Activated CD8-positive, alpha-beta memory T cell treated with anti-CD3 and anti-CD28 coated beads for 1 hour (primary cell): ENCODE results near the gene ADGRV1.

Source experiments
- DNase-seq, 2 donors: peaks; one replicate each; pipeline ENCODE4 v3.0.0-alpha.2; 2020; ENCODE audit warnings: low read depth in 1 of 2; ENCODE audit errors: extremely low read depth in 1 of 2

ADGRV1 gene

DNA sequence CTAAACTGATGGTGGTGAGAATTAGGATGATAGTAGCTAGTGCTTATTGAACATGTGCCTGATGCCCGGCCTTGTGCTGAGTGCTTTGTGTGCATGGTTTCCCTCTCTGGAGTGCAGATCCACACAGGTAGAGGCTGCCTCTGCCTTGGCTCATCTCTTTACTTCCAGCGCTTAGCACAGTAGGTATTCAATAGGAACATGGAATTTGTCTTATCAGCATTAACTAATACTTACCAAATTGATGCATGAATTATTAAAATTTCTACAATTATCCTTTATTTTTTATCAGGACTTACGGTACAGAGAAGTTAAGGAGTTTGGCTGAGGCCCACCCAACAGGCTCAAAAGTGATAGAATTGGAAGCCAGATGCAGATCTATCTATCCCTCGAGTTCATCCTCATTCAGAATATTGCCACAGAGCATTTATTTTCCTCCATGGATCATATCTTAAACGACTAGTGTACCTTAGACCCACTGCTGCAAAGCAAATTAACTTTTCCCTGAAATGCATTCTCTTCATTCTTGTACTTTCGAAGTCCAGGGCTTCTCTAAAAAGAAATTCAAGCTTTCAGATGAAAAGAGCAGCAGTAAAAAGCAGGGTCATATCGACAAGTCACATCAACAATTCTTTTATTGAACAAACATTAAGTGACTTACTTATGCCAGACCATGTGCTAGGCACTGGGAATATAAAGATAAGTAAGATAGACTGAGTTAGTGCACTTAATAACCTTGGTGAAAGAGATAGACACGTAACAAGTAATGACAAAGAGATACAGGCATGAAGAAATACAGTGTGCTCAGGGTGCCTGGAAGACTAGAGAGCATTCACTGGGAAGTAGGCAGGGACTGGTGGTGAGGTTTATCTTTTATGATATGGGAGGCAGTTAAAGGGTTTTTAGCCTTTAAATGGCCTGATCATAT lies 534.5 kb downstream of the ADGRV1 start:
- DNase-seq = no peak

DNA sequence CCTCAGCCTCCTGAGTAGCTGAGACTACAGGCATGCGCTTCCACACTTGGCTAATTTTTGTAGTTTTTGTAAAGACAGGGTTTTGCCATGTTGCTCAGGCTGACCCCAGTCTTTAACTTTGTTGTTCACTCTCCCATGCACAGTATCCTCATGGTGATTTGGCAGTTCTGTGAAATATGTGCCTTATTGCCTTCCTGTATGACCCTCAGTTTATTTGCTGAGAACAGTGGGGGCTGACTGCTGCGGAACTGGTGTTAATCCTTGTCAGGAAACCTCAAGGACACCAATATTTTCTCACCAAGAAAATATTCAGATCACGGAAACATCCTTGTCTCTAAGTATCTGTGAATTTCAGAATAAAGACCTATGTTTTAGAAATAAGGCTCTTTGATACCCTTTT lies 536.7 kb downstream of the ADGRV1 start:
- no peak for DNase-seq

DNA sequence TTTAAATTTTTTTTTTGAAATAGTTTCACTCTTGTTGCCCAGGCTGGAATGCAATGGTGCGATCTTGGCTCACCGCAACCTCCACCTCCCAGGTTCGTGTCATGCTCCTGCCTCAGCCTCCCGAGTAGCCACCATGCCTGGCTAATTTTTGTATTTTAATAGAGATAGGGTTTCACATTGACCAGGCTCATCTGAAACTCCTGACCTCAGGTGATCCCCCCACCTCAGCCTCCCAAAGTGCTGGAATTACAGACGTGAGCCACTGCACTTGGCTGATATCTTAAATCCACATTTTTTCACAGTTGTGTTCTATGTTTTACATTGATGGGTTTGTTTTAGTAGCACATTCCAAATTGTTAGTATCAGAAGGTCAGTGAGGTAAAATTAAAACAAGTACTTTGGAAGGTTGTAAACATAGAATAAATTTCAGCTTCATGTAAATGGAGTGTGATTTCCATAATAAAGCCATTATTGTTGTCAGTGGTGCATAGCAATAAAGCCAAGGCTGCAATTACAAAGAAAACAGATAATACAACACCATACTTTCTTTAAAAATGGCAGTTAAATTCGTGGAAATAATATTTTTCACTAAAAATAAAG lies 537.3 kb downstream of the ADGRV1 start:
- no peak for DNase-seq

DNA sequence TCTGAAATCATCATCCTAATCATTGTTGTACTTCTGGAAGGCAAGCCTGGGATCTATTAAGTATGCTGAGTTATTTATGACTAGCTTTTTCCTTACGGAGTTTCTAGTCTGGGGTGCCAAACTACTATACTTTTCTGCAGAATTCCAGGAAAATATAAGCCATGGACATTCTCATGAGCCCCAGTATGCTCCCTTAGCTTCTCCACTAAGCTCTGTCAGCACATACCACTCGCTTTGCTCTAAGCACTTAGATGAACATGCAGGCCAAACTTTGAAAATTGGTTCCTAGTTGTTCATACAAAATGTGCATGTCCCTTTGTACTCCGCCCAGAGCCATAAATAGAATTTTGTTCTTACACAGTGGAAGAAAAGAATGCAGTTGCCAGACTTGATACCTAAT lies 539.9 kb downstream of the ADGRV1 start:
- DNase-seq = no peak

DNA sequence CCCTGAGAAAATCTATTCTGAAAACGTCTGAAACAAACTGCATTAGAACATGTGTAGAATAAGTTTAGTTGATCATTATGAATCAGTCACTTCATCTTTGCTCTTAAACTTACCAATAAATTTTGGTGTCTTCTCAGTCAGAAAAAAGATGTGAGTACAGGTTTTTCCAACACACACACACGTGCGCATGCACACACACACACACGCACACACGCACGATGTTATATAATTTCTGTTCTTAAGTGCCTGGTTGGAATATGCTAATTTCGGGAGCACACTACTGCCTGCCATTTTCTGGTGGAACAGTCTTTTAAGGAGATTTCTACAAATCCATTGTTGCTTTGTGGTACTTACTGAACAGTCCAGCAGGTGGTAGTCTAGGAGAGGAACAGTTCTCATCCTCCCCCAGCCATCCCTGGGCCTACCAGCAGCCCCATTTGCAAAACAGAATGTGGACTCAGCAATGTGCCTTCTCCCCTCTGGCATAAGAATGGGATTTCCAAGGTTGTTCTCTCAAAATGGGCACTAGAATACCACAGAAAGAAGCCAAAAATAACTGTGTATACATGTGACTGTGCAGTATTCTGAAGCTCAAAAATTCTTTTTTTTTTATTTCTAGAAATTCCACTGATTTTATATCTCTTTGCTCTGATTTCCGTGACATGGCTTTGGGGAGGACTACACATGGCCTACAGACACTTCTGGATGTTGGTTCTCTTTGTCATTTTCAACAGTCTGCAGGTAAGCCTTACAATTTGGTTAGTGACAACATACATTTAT lies 543.2 kb downstream of the ADGRV1 start:
- DNase-seq = peak in 1 of 2 donors; percentile 14

DNA sequence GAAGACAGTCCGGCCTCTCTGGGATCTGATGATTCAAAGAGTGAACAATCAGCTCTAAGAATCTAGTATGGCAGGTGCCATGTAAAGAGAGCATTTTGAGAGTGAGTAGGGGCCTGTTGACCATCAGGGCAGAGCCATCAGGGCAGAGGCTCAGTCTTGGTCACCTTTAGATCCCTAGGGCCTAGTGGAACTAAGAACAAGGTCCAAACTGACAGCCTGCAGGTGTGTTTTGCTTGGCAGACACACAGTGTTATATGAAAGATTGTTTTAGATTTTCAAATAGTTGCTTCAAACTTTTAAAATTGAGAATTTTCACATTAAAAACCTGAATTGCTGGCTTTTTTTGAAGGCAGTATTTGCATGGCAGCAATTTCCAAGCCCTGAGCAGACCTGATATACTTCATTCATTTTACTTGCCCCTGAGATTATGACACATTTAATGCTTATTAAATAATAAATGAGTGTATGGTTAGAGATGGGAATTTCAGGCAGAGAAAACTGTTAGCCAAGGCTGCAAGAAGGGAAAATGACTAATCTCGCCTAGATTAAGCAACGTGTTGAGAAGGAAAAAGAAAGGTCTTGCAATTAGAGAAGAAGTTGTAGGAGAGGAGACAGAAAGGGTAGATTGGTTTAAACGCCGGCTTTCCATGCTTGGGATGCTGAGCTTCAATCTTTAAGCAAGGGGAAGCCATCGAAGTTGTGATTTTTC lies 544.9 kb downstream of the ADGRV1 start:
- no peak for DNase-seq

DNA sequence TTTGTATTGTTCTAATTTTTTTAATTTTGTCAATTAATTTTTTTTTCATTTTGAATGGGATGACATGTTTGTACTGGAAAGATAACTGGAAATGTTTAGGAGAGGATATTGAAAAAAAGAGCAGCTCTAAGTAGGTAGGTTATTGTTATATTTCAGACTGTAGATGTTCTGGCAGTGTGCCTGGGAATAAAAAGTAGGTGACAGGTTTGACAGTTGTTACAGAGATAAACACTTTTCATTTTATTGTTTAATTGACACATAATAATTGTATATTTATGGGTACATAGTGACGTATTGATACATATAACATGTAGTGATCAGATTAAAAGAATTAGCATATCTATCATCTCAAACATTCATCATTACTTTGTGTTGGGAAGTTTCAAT lies 545.5 kb downstream of the ADGRV1 start:
- no peak for DNase-seq

DNA sequence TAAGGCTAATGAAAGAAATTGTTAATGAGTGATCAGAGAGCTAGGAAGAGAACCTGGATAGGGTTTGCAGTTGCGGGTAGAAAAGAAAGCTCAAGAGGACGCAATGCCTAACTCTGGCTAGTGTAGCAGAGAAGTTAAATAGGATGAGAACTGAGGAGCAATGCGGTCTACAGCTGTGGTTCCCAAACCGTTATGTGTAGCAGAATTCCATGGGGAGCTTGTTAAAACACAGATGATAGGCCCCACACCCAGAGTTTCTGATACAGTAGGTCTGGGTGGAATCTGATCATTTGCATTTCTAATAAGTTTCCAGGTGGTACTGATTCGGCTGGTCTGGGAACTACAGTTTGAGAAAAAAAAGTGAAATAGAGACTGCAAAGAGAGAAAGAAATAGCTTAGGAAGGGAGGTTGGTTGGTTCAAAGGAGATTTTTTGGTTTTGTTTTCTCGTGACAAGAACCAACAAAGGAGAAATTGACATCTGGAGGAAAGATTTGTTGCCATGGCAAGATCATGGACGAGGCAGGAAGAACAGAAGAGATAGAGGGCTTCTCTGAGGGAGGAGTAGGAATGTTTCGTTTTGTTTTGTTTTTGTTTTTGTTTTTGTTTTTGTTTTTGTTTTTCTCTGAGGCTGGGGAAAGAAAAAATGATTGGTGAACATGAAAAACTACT lies 548.4 kb downstream of the ADGRV1 start:
- no peak for DNase-seq

DNA sequence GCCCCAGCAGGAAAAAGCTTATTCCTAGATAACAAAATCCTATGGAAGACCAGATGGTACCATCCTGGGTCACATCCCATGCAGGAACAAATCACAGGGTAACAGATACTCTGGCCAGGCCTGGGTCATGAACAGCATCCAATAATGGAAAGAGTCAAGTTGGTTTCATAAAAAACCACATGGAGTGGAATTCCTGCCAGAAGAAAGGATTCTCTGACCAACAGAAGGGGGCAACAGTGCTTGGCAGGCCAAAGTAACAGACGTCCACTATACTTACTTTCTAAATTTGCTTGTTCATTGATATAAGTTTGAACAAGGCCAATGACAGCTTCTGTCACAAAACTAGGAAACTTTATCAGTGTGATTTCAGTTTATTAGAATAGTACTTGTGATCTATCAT lies 551.0 kb downstream of the ADGRV1 start:
- DNase-seq = no peak

DNA sequence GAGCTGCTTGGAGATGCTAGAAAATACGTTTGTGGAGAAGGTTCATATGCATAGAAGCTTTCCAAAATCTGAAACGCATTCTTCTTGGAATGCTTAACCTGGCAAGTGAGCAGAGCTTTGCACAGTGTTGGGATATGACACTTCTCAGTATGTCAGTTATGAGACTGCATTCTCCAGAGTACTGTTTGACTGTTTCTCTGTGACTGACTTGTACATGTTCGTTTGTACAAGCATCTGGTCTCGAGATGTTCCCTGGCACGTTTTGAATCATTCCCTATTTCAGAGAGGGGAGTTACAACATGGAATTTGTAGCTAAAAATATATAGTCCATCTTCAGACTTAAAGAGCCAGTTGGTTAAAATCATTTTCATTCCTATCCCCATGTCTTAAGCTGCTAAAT lies 552.1 kb downstream of the ADGRV1 start:
- DNase-seq = no peak

DNA sequence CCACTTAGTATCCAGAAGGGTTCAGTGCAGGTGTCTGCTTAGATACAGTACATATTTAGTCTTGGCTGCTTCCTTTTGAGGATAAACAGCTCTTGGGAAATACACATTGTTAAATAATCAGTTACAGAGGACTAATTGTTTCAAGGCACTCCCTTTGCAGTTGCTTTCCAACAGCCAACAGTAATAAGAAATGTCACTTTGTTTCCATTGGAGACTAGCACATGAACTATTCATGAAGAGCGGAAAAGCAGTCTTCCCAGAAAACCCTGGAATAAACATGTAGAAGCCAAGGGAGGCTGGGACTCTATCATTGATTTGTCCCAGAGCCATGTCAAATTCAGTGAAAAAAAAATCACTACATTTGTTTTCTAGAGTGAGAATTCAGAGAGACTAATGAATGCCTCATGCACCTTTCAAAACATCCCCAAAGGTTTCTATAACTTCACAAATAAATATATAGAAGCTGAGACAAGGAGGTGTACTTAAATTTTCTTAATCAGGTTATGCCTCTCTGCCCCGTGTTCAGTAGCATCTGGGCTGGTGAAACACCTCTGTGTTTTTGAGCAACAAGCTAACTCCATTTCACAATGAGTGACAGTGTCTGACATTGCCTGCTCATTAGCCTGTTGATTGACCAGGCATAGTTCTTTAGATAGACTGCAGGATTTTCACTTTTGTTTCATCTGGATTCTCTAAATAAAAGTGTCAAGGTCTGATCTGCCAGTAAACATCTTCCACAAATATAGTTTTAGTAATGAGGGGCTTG lies 553.1 kb downstream of the ADGRV1 start:
- no peak for DNase-seq

DNA sequence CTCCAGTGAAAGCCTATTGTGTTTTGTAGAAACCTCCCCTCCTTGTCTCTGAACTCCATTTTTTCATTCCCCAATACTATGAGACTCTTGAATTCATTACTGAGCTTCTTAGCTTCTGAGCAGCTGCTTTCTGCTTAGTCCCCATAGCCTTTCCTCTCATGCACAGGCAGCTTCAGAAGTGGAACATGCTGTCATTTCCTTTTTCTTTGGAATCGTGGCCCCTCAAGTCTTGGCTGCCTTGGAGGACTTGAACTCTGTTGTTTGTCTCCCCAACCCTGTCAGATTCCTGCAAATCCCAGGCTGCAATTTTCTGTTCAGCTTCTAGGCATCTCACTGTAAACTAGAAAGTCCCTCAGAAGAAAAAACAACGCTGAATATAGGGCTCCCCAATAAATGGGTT lies 556.1 kb downstream of the ADGRV1 start:
- no peak for DNase-seq

DNA sequence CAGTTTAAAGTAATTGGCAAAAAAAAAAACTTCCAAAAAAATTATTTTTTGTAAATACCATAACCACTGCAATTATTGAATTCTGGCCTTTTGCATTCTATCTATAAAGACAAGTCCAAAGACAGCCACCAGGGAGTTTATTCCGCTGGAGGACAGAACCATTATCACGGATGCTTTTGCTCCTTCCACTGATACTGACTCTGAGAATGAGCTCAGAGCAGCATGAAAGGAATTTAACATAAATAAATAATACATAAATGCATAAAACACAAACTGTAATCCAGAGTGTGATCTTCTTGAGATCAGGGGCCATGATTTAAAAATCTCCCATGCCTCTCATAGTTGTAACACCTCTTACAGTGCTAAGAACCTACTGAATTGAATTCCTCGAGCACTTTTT lies 559.8 kb downstream of the ADGRV1 start:
- DNase-seq = no peak

DNA sequence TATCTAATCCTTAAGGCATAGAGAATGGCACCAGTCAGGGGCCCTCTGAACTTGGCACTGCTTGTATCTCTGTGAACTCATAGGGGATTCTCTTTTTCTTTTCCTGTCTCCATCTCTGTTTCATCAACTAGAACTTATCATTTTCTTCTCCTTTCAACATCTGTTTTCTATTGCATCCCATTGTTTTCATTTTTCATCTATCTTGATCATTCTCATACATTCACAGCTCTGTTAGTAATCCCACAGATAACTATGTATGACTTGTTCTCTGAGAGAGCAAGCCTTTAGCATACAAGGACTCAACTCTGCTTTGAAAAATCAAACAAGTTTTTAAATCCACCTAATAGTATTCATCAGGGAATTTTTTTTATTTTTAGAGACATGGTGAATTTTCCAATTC lies 560.2 kb downstream of the ADGRV1 start:
- DNase-seq = no peak

DNA sequence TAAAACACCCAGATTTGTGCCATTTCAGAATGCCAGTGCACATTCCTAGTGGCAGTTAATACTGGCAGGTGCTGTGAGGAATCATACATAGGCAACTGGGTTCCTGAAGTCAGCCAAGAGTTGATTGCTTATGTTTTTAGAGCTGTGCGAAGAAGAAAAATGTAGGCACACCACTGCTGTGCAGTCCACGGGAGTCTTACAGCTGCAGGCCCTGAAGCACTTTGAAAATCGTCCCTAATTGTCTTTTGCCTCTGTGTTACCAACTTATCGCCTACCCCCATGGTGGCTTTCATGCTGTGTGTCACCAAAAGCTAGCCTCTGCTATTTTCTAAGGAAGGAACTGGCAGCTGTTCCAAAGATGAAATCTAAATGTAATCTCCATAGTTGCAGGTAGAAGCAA lies 560.6 kb downstream of the ADGRV1 start:
- DNase-seq = no peak

DNA sequence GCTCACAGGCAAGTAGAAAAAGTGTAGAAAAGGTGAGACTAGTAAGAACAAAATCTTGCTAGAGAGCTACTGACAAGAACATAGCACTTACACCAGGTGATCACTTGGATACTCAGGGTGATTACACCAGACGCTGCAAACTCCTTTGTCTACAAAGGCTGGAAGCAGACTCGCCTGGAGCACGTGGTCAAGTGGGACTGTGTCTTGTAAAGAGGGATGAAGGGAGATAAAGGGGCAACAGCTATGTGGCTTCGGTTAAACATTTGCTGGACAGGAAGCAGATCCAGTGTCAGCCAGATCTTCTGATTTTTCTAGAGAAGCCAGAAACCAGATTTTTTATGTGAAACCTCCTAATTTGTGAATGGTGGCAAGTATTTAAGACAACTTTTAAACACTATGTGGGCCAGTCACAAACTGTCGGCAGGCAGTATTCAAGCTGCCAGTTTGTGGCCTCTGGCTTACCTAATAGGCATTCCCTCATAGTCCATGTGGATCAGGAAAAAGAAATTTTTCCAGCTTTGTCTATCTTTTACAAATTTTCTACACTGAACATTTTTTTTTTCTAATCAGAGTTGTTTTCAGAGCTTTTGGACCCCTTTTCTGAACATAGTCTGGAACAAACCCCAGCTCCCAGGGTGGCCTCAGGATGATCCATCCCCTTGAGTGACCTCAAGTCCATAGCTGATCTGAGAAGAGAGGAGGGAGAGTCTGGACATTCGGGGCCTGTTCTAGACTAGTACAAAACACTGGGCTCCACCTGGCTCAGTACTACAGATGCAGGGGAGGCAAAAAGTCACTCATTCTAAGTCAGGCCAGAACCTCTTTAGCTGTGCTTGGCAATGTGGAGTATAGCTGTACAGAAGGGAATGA lies 561.6 kb downstream of the ADGRV1 start:
- no peak for DNase-seq

DNA sequence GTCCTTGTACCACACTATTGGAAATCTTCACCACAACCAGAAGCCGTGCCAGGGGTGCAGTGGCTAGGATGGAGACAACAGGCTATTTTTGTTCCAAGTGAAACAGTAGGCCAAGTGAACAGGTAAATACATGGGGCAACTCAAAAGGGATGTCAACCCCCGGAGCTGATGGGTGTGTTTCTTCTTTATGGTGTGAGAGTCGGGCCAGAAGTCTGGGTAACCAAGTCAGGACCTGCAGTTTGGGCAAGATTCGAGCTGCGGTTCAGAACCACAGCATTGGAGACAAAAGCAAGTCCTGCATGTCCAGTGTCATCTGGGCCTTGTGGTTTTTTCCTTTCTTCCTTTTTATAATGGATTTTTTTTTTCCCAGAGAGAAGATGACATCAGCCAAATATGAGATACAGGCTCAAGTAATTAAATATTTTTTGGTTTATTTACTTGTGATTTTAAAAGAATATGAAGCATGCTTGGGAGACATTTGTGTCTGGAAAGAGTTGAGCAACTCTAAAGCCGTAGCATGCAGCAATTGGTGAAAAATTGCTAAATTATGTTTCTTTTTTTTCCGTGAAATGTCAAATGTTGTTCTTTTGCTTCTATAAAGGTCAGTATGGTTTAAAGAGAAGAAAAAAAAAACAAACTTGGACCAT lies 562.9 kb downstream of the ADGRV1 start:
- DNase-seq = no peak

DNA sequence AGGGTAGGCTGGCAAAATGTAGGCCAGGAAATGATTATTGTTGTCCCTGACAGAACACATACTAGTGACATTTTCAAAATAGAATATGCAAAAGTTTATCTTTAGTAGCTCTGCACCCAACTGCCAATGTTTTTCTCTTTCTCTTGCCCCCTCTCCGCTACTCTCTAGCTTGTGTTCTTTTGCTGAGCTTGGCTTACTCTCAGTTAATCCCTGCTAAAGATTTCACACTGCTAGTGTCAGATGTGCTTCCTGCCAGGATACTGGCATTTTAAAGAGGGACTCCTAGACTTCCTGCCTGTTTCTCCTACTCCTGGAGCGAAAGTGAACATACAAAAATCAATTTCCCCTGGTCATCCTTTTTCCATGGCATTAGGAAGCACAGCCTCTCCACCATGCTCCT lies 564.1 kb downstream of the ADGRV1 start:
- no peak for DNase-seq
